GM12878 (cell line): ENCODE measurements around the gene TRIM28. TPM values are rescaled to one million over a fixed set of nuclear protein-coding genes. Genes with fewer than 3 reads are reported as not detected.

ENCODE experiments used
- ATAC-seq: fragments of 200-7000 bp; cut with Tn5 transposase; 3 replicates; pipeline ENCODE4 v1.9.1; 2020; ENCODE audit warnings: mild to moderate bottlenecking, moderate library complexity
- BruUV-seq: library from RNA; stranded (reverse); fragments of 400-500 nt; replicated peaks from 2 replicates; lab custom pipeline; 2021; lab: Mats Ljungman, UMichigan
- CTCF ChIA-PET: fragments of 300-600 bp; sonication (Branson Sonifier 250); formaldehyde crosslinking; extraction: SDS; loops from one replicate; lab custom pipeline; 2021; ENCODE audit warnings: inconsistent platforms; lab: Yijun Ruan, JAX
- POLR2A ChIA-PET: fragments of 350-600 bp; formaldehyde crosslinking; extraction: SDS; loops from one replicate; lab custom pipeline; 2021; ENCODE audit warnings: inconsistent platforms; lab: Charles Lee
- RAD21 ChIA-PET: fragments of 300-600 bp; sonication (Branson Sonifier 250); formaldehyde crosslinking; loops from one replicate; lab custom pipeline; 2023; ENCODE audit warnings: antibody characterized with exemption; ENCODE audit not compliant: unreplicated experiment; lab: Charles Lee
- SMC1A ChIA-PET: fragments of 300-600 bp; sonication (Branson Sonifier 250); formaldehyde crosslinking; loops from one replicate; lab custom pipeline; 2023; ENCODE audit not compliant: unreplicated experiment, uncharacterized antibody; lab: Charles Lee
- DNase-seq: peaks from one replicate; pipeline ENCODE4 v3.0.0-alpha.2; 2011; ENCODE audit warnings: low read depth, low spot score
- FAIRE-seq: peaks from 3 replicates; lab custom pipeline; 2011; peaks lifted over from hg19 to GRCh38; lab: Jason Lieb, UNC
- H2AFZ ChIP-seq: 2 replicates; pipeline ENCODE4 v1.6.0; 2011; ENCODE audit warnings: low read depth, low read length, control low read depth; ENCODE audit not compliant: control insufficient read depth
- H3K27ac ChIP-seq: 2 replicates; pipeline ENCODE4 v1.5.1; 2011; ENCODE audit warnings: control low read depth; ENCODE audit not compliant: control insufficient read depth, insufficient read depth
- H3K27me3 ChIP-seq, 2 experiments: replicated peaks in 1 of 2; 2 replicates each; pipeline versions ENCODE4 v1.6.0 to v1.6.1; 2011; ENCODE audit warnings: low read length in 1 of 2; ENCODE audit not compliant: control insufficient read depth in 2 of 2, insufficient read depth in 2 of 2
- H3K36me3 ChIP-seq, 2 experiments: 2 replicates each; pipeline ENCODE4 v1.5.1; 2011; ENCODE audit warnings: low read length in 1 of 2; ENCODE audit not compliant: control insufficient read depth in 2 of 2, insufficient read depth in 2 of 2
- H3K4me1 ChIP-seq: 2 replicates; pipeline ENCODE4 v1.6.1; 2011; ENCODE audit warnings: mild to moderate bottlenecking, low read length, moderate library complexity, mixed read lengths; ENCODE audit not compliant: control insufficient read depth, insufficient read depth
- H3K4me2 ChIP-seq: 2 replicates; pipeline ENCODE4 v1.6.0; 2011; ENCODE audit warnings: control low read depth; ENCODE audit not compliant: control insufficient read depth, insufficient read depth
- H3K4me3 ChIP-seq: fragments of 200-600 bp; sonication (generic); 2 replicates; pipeline ENCODE4 v1.5.1; 2016
- H3K79me2 ChIP-seq: 2 replicates; pipeline ENCODE4 v1.6.0; 2011; ENCODE audit warnings: low read length; ENCODE audit not compliant: control insufficient read depth, insufficient read depth
- H3K9ac ChIP-seq: 2 replicates; pipeline ENCODE4 v1.8.0; 2011; ENCODE audit warnings: low read length, control low read depth, mixed read lengths; ENCODE audit not compliant: control insufficient read depth, insufficient read depth
- H3K9me3 ChIP-seq: replicated peaks from 3 replicates; pipeline ENCODE4 v1.5.1; 2011; ENCODE audit warnings: mild to moderate bottlenecking, low read length; ENCODE audit not compliant: control insufficient read depth, insufficient read depth
- H4K20me1 ChIP-seq: 2 replicates; pipeline ENCODE4 v1.6.0; 2011; ENCODE audit not compliant: control insufficient read depth, insufficient read depth
- ATF7 ChIP-seq: fragments of 450-650 bp; IDR thresholded peaks from 2 replicates; pipeline ENCODE4 v1.6.1; 2016; ENCODE audit warnings: low read depth, mild to moderate bottlenecking
- MLLT1 ChIP-seq: fragments of 450-650 bp; IDR thresholded peaks from 2 replicates; pipeline ENCODE4 v1.6.1; 2016; ENCODE audit warnings: mild to moderate bottlenecking
- NBN ChIP-seq: fragments of 450-650 bp; IDR thresholded peaks from 2 replicates; pipeline ENCODE4 v1.6.1; 2016
- SMAD1 ChIP-seq: fragments of 450-650 bp; IDR thresholded peaks from 2 replicates; pipeline ENCODE4 v1.6.1; 2018; ENCODE audit warnings: mild to moderate bottlenecking, low read depth; ENCODE audit not compliant: partially characterized antibody
- WGBS: methylation state at CpG from one replicate; pipeline ENCODE4 v1.1.6; 2016; ENCODE audit warnings: low lambda C conversion rate; ENCODE audit not compliant: insufficient replicate concordance, insufficient coverage; ENCODE audit errors: missing lambda C conversion rate; 5-methylcytosine and 5-hydroxymethylcytosine counted together
- in situ Hi-C: fragments of 300-500 bp; cut with MboI; formaldehyde crosslinking; loops from 9 replicates; pipeline ENCODE4 v1.14.3; 2018; ENCODE audit warnings: mixed read lengths
- intact Hi-C: fragments of 100-400 bp; cut with micrococcal nuclease; formaldehyde crosslinking; loops from one replicate; pipeline ENCODE4 v1.14.2; 2022; ENCODE audit not compliant: unreplicated experiment
- polyA plus RNA-seq, 11 experiments: library from polyadenylated mRNA; depleted of rRNA in 4 of 11; unstranded in 6 of 11; stranded (reverse) in 5 of 11; fragments of >200 nt; fragmentation: Nextera tagmentation in 4 of 11; fragmentation: Illumina TruSeq in 1 of 11; extraction: Ambion mirVana in 4 of 11; extraction: Trizol in 1 of 11; gene quantifications; 1 replicate in 1 of 11; 2 replicates in 10 of 11; pipeline versions ENCODE4 v1.2.1 to v1.2.3, GENCODE V29; 2011 to 2016; ENCODE audit warnings: inconsistent platforms in 2 of 11, missing spikeins in 2 of 11, low read depth in 1 of 11
- total RNA-seq, 4 experiments: library from RNA; depleted of rRNA in 3 of 4; stranded (reverse); fragments of >200 nt in 3 of 4; fragmentation: Illumina TruSeq in 1 of 4; extraction: Trizol in 1 of 4; gene quantifications; 2 replicates each; pipeline versions ENCODE4 v1.2.1 to v1.2.3, GENCODE V29; 2013 to 2021

TRIM28 gene
- total and polyA plus RNA-seq, 10 of the 15 experiments (the other 5 are each of a cell fraction or from before 2014, with no cell fraction given) = 5.0 to 650 (median 296) TPM

GRCh38 chr19:58557221-58558065 lies 13.6 kb downstream of the TRIM28 start:
- no peak for TF ChIP-seq ATF7
- TF ChIP-seq NBN = 0 out of 2 replicates have a peak, but pooled peaks have one; percentile 29
- TF ChIP-seq SMAD1 = peak; percentile 44
- TF ChIP-seq MLLT1 = 0 out of 2 replicates have a peak, but pooled peaks have one; percentile 65
- 0% methylated on average over 12 of the region's 12 CpGs for WGBS

More at GRCh38 chr19:58557221-58558065, 13.6 kb downstream of the TRIM28 start:
- Histone ChIP-seq H4K20me1 (no peaks in the 10 kb centered on the region), H3K79me2 (peaks cover 45% of the 10 kb centered on the region), H3K36me3 (peaks cover 5 to 7% of the 10 kb centered on the region in 2 experiments; a peak in 3 of 4 replicates), H3K27me3 (no peaks in the 10 kb centered on the region), H3K4me1 (peaks cover 43% of the 10 kb centered on the region), H3K4me2 (peak overlapping the region; percentile 96), H3K4me3 (peak overlapping the region; percentile 99), H3K27ac (peak overlapping the region; percentile 86), H3K9me3 (no peaks in the 10 kb centered on the region), H2AFZ (no peak overlapping the region), H3K9ac (peak overlapping the region; percentile 97)
- ChIA-PET CTCF (interaction anchor here (0.7 to 1.6 kb wide), 3 partner anchors 18 to 38 kb away, joined by 3 to 4 read pairs (median 4); partner anchors contain the start of gene ZBTB45), SMC1A (interaction anchor here (0.8 to 1.2 kb wide), 2 partner anchors 18 to 36 kb away, joined by 3 to 5 read pairs; no protein-coding TSS in a partner anchor), POLR2A (interaction anchor here (0.6 to 2.5 kb wide), 7 partner anchors 10 to 38 kb away, joined by 3 to 16 read pairs (median 3); partner anchors contain the start of genes MZF1 and ZBTB45), RAD21 (no interaction called here)
- DNase-seq = no peak
- intact Hi-C loops (loop anchor here (2.0 kb wide), 1 partner anchor 43 kb away; no protein-coding TSS in a partner anchor), in situ Hi-C loops (no loop called here)
- no peak for FAIRE-seq
- no TSS peak for BruUV-seq
- ATAC-seq = no peak
